ENCODE measurements around the gene FOXN4. TPM values are rescaled to one million over a fixed set of nuclear protein-coding genes. Genes with fewer than 3 reads are reported as not detected.

FOXN4 gene
- total and polyA plus RNA-seq, 2 donors (not counting 3 experiments of a cell fraction or from before 2014, with no cell fraction given) = not detected

DNA sequence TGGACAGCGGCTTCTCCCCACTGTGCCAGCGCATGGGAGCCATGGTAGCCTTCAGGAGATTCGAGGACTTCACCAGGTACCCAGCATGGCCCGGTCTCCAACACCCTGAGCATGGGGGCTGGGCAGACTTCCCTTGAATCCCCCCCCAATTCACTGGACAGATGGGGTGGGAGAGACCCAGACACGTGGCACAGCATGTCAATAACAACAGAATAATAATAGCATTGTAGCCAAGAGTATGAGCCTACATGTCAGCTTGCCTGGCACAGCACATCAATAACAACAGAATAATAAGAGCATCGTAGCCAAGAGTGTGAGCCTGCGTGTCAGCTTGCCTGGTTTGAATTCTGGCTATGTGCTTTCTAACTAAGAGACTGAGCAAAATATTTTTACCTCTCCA lies 76.4 kb downstream of the FOXN4 start:
- Histone ChIP-seq H3K27ac (ENCODE audit: insufficient read depth, low read depth, low read length) (no peak overlapping the region), H3K4me3 (replicated peaks in 1 of 3; ENCODE audit: insufficient read depth in 1 of 3, low read depth in 1 of 3, low read length in 3 of 3) (no peak overlapping the region), H3K9me3 (replicated peaks; ENCODE audit: control insufficient read depth, insufficient read depth, low read length) (no peaks in the 10 kb centered on the region), H2AFZ (ENCODE audit: low read depth, low read length) (no peak overlapping the region), H3K4me1 (ENCODE audit: control insufficient read depth, extremely low read depth, insufficient read depth, low read length) (no peaks in the 10 kb centered on the region), H3K4me2 (ENCODE audit: insufficient read depth, low read length) (no peak overlapping the region), H3K27me3 (ENCODE audit: control insufficient read depth in 2 of 2, insufficient read depth in 2 of 2, low read length in 2 of 2) (no peaks in the 10 kb centered on the region), H4K20me1 (replicated peaks; ENCODE audit: control insufficient read depth, extremely low read depth, insufficient read depth, low read length) (no peaks in the 10 kb centered on the region), H3K9ac (replicated peaks; ENCODE audit: extremely low read depth, insufficient read depth, low read length) (no peak overlapping the region), H3K36me3 (ENCODE audit: control insufficient read depth in 2 of 2, extremely low read depth in 1 of 2, insufficient read depth in 2 of 2, low read length in 2 of 2) (no peaks in the 10 kb centered on the region), H3K79me2 (ENCODE audit: control insufficient read depth, insufficient read depth, low read length) (no peaks in the 10 kb centered on the region), H3K9me1 (replicated peaks; ENCODE audit: control insufficient read depth, extremely low read depth, insufficient read depth, low read length) (no peaks in the 10 kb centered on the region)
- TF ChIP-seq MAX (IDR thresholded peaks at IDR 0.05; ENCODE audit: insufficient read depth, insufficient read length) (no peak), CTCF (IDR thresholded peaks at IDR 0.05; ENCODE audit: extremely low read depth in 1 of 2, insufficient read depth in 1 of 2, low read depth in 1 of 2, low read length in 2 of 2) (no peak), FOS (IDR thresholded peaks at IDR 0.05; ENCODE audit: borderline replicate concordance, insufficient read depth, low read length) (no peak), JUN (IDR thresholded peaks at IDR 0.05; ENCODE audit: borderline replicate concordance, insufficient read depth, insufficient read length, low read depth) (no peak), MYC (IDR thresholded peaks at IDR 0.05; ENCODE audit: low read depth, low read length) (no peak), GATA2 (IDR thresholded peaks at IDR 0.05; ENCODE audit: insufficient read depth, insufficient read length, low read depth, low read length) (no peak), POLR2AphosphoS5 (IDR thresholded peaks at IDR 0.05; ENCODE audit: insufficient read depth, low read depth, low read length) (no peak), POLR2A (IDR thresholded peaks at IDR 0.05; ENCODE audit: low read depth, low read length) (no peak), EZH2 (IDR thresholded peaks at IDR 0.05; ENCODE audit: borderline replicate concordance, low read depth, low read length, severe bottlenecking) (no peak)
- DNase-seq (ENCODE audit: low read depth, low spot score) = no peak
- no TSS peak for BruUV-seq (replicated peaks)
- intact Hi-C loops (cut with micrococcal nuclease) (no loop called here), dilution Hi-C loops (cut with MboI; ENCODE audit: extremely low pct_ligation_motif_present, low sequenced_read_pairs) (no loop called here)
- no peak for FAIRE-seq
- ChIA-PET CTCF (no interaction called here), POLR2A (no interaction called here)

Data from endothelial cell of umbilical vein (primary cell).